CD4-positive, alpha-beta T cell treated with Interleukin-15 for 1 hour (primary cell): ENCODE measurements around the gene MCM10.
"Not testable (repeated sequence)": the region's sequence is repeated elsewhere in the genome, so short reads cannot be mapped to it uniquely, and the experiment has no call there.

Experiments used
- DNase-seq: peaks from one replicate; pipeline ENCODE4 v3.0.0-alpha.2; 2020

The MCM10 gene

GRCh38 chr10:13222566-13222965 lies 61.2 kb downstream of the MCM10 start:
- no peak for DNase-seq

GRCh38 chr10:13223241-13223640 lies 61.9 kb downstream of the MCM10 start:
- no peak for DNase-seq

- no peak for DNase-seq
These were observed 63.0 kb downstream of the MCM10 start for GRCh38 chr10:13224210-13224995.

GRCh38 chr10:13225601-13226000 lies 64.2 kb downstream of the MCM10 start:
- DNase-seq = no peak

GRCh38 chr10:13227031-13227430 lies 65.7 kb downstream of the MCM10 start:
- no peak for DNase-seq

GRCh38 chr10:13231190-13231589 lies 69.8 kb downstream of the MCM10 start:
- no peak for DNase-seq

- no peak for DNase-seq
These were observed 70.5 kb downstream of the MCM10 start for GRCh38 chr10:13231808-13232207.

- no peak for DNase-seq
These were observed 72.0 kb downstream of the MCM10 start for GRCh38 chr10:13233358-13233757.

GRCh38 chr10:13234172-13234571 lies 72.8 kb downstream of the MCM10 start, which contains the start of gene UCMA:
TSS of gene UCMA (minus strand) at chr10:13234374. CDS start at chr10:13234258, 116 bp downstream.
- no peak for DNase-seq

GRCh38 chr10:13234736-13235135 lies 73.4 kb downstream of the MCM10 start:
- not testable (repeated sequence) for DNase-seq

- no peak for DNase-seq
These were observed 75.3 kb downstream of the MCM10 start for GRCh38 chr10:13236638-13237037.

GRCh38 chr10:13238271-13239077 lies 77.1 kb downstream of the MCM10 start:
- no peak for DNase-seq

GRCh38 chr10:13239923-13240322 lies 78.6 kb downstream of the MCM10 start:
- DNase-seq = no peak

- no peak for DNase-seq
These were observed 80.3 kb downstream of the MCM10 start for GRCh38 chr10:13241613-13242012.

GRCh38 chr10:13242260-13242659 lies 80.9 kb downstream of the MCM10 start:
- DNase-seq = not testable (repeated sequence)

- DNase-seq = no peak
These were observed 85.9 kb downstream of the MCM10 start for GRCh38 chr10:13247246-13247645.

GRCh38 chr10:13247784-13248183 lies 86.4 kb downstream of the MCM10 start:
- no peak for DNase-seq

GRCh38 chr10:13253726-13254125 lies 92.4 kb downstream of the MCM10 start:
- no peak for DNase-seq

- DNase-seq = no peak
These were observed 95.3 kb downstream of the MCM10 start for GRCh38 chr10:13256627-13257026.

GRCh38 chr10:13257621-13258140 lies 96.3 kb downstream of the MCM10 start:
- no peak for DNase-seq
